IPS-NIHi11 (cell line): Measurements from ENCODE around the gene ATL2.
"Not testable (repeated sequence)": the region's sequence is repeated elsewhere in the genome, so short reads cannot be mapped to it uniquely, and the experiment has no call there.

Source experiments
- DNase-seq: peaks from one replicate; pipeline ENCODE4 v3.0.0; 2012; ENCODE audit warnings: mixed read lengths, low spot score

The ATL2 gene

GRCh38 chr2:38274286-38275276 lies 102.5 kb downstream of the ATL2 start:
- DNase-seq: peak; percentile 63

- no peak for DNase-seq
Observed at GRCh38 chr2:38271697-38272096, 105.4 kb downstream of the ATL2 start.

- DNase-seq: no peak
Observed at GRCh38 chr2:38269421-38269820, 107.7 kb downstream of the ATL2 start.

- no peak for DNase-seq
Observed at GRCh38 chr2:38268691-38269327, 108.3 kb downstream of the ATL2 start.

GRCh38 chr2:38268001-38268400 lies 109.1 kb downstream of the ATL2 start:
- no peak for DNase-seq

DNA sequence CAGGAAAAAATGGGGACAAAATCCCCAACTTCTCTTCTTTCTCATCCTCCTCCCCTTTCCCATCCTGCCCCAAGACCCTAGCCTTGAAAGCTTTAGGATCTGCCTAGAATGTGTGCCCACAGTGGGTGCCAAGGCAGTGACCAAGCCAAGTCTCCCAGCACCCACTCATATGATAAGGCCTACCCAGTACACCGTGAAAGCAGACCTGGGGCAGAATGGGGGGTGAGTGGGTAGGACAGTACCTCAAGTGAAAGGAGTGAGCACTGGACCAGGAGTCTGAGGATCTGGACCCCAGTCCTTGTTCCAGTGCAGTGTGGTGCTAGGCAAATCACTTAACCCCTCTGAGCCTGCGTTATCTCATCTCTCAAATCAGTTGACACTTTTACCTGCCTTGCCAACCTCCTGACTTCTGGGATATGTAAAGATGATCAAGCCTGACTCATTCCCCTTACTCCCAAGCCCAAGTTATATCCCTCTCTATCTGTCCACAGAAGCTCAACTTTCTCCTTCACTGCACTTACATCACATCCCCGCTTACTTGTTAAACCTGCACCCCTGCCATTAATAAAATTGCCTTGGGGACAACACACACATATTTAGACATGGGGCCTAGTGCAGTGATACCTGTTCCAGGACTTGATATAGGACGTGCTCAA lies 109.7 kb downstream of the ATL2 start:
- no peak for DNase-seq

- DNase-seq: no peak
Observed at GRCh38 chr2:38266382-38267061, 110.6 kb downstream of the ATL2 start.

GRCh38 chr2:38265461-38265860 lies 111.6 kb downstream of the ATL2 start:
- no peak for DNase-seq

GRCh38 chr2:38264396-38265221 lies 112.5 kb downstream of the ATL2 start:
- no peak for DNase-seq

DNA sequence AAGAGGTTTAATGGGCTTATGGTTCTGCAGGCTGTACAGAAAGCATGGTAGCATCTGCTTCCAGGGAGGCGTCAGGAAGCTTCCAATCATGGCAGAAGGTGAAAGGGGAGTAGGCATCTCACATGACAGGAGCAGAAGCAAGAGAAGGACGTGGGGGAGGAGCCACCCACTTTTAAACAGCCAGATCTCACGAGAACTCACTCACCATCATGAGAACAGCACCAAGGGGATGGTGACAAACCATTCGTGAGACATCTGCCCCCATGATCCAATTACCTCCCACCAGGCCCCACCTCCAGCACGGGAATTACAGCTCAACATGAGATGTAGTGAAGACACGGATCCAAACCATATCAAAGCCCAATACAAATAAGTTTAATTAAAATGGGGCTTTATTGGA lies 113.8 kb downstream of the ATL2 start:
- no peak for DNase-seq

DNA sequence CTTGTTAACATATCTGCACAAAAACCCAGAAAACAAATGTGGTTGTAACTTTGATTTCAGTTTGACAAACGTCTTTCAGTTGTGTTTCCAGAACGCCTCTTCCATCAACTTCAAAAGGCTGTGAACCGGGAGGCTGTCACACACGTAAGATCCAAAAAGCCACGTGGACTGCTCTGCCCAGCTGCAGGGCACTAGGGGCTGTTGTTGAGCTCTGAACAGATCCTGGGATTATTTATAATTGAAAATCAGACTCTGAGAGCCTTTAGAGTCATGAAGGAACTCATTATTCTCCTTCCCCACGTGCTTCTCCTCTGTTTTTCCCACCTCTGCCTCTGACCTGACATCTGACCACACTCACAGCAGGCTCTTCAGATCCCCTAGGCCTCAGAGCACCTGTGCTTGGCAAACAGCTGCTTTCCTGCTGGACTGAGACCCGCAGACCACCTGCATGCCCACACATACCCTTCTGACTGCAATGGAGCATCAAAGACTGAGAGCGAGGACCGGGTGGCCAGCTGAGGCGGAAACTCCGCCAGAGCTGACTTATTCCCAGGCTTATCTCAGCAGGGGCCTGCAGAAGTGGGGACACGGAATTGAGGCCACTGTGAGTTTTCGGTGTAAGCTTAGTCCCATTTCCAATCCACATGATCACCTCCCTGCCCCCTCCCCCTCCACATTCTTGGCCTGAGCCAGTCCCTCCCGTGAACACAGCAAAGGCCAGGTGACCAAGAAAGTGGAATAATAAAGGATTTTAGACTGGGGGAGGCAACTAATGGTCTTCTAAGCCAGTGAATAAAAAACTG lies 114.8 kb downstream of the ATL2 start:
- DNase-seq: no peak

GRCh38 chr2:38261569-38262068 lies 115.5 kb downstream of the ATL2 start:
- no peak for DNase-seq

GRCh38 chr2:38260972-38261371 lies 116.1 kb downstream of the ATL2 start:
- no peak for DNase-seq

DNA sequence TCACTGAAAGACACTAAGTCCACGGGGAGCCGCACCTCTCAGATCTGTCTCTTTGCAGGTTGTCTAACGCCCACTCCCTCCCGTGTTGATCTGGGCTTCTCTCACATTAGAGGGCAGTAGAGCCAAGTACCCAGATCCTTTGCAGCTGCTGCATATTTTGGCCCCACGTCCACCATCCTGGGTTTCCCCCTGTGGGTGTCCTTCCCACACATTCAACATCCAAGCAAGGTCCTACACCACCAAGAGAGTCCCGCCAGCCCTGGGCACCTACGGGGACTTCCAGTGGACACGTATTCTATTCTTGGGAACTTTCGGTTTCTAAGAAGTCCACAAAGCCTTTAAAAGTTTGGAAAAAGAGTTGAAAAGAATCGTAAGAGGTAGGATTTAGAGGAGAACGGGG lies 116.6 kb downstream of the ATL2 start:
- DNase-seq: no peak

GRCh38 chr2:38259311-38259710 lies 117.8 kb downstream of the ATL2 start:
- no peak for DNase-seq

DNA sequence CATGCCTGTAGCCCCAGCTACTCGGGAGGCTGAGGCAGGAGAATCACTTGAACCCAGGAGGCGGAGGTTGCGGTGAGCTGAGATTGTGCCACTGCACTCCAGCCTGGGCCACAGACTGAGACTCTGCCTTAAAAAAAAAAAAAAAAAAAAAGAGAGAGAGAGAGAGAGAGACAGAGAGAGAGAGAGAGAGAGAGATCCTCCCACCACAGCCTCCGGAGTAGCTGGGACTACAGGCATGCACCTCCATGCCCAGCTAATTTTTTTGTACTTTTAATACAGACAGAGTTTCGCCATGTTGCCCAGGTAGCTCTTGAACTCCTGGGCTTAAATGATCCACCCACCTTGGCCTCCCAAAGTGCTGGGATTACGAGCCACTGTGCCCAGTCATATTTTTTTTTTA lies 119.4 kb downstream of the ATL2 start:
- DNase-seq: not testable (repeated sequence)

DNA sequence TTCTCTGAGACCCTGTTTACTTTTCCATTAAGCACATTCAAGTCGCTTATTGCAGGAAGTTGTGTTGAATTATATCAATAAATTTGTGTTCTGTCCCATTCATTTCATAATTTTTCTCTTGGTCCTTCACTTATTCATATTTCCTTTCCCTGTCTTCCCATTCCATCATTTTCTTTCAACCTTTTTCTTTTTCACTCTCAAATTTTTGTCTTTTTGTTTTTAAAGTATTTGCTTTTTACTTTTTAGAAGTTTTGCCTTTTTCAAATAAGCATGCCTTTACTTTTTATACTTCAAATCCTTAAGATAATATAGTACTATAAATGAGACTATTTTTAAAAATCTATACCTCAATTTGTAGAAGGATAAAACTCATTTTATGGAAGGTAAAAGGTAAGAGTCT lies 120.5 kb downstream of the ATL2 start:
- DNase-seq: no peak

DNA sequence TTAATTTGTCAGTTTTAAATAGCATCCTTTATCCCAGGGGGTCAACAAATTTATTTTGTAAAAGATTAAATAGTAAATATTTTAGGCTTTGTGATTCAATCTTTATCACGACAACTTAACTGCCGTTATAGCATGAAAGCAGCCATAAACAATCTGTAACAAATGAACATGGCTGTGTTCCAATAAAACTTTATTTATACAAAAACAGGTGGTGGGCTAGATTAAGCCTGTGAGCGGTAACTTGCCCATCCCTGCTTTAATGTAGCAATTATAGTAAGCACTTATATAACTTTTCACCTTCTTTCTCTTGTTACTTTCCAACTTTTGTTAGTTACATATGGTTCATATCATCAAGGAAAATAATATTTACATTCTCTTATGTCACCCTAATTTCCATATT lies 121.9 kb downstream of the ATL2 start:
- no peak for DNase-seq

GRCh38 chr2:38254796-38255195 lies 122.3 kb downstream of the ATL2 start:
- no peak for DNase-seq

GRCh38 chr2:38251940-38252339 lies 125.1 kb downstream of the ATL2 start:
- no peak for DNase-seq
